GM12891 (cell line): ENCODE results near the gene C1orf50.

Experiments used
- DNase-seq: peaks from one replicate; pipeline ENCODE4 v3.0.0; 2011; ENCODE audit warnings: low spot score; ENCODE audit not compliant: insufficient read length
- FAIRE-seq: peaks from 2 replicates; lab custom pipeline; 2011; peaks lifted over from hg19 to GRCh38; lab: Jason Lieb, UNC
- PAX5 ChIP-seq: IDR thresholded peaks from 2 replicates; pipeline ENCODE4 v1.6.1; 2011; ENCODE audit warnings: low read length, moderate library complexity, mild to moderate bottlenecking; ENCODE audit not compliant: insufficient read depth, severe bottlenecking
- POLR2A ChIP-seq: IDR thresholded peaks from 2 replicates; pipeline ENCODE4 v1.6.1; 2011; ENCODE audit warnings: low read depth, low read length, control low read depth
- POLR2AphosphoS5 ChIP-seq: IDR thresholded peaks from 2 replicates; pipeline ENCODE4 v1.6.1; 2011; ENCODE audit warnings: low read depth, low read length, control low read depth
- POU2F2 ChIP-seq: IDR thresholded peaks from 2 replicates; pipeline ENCODE4 v1.6.1; 2011; ENCODE audit warnings: low read depth, mild to moderate bottlenecking, control low read depth, low read length, moderate library complexity
- SPI1 ChIP-seq: IDR thresholded peaks from 2 replicates; pipeline ENCODE4 v1.6.1; 2011; ENCODE audit warnings: low read depth, low read length, control low read depth
- TAF1 ChIP-seq: IDR thresholded peaks from 2 replicates; pipeline ENCODE4 v1.6.1; 2011; ENCODE audit warnings: low read depth, low read length, control low read depth

Gene C1orf50

DNA sequence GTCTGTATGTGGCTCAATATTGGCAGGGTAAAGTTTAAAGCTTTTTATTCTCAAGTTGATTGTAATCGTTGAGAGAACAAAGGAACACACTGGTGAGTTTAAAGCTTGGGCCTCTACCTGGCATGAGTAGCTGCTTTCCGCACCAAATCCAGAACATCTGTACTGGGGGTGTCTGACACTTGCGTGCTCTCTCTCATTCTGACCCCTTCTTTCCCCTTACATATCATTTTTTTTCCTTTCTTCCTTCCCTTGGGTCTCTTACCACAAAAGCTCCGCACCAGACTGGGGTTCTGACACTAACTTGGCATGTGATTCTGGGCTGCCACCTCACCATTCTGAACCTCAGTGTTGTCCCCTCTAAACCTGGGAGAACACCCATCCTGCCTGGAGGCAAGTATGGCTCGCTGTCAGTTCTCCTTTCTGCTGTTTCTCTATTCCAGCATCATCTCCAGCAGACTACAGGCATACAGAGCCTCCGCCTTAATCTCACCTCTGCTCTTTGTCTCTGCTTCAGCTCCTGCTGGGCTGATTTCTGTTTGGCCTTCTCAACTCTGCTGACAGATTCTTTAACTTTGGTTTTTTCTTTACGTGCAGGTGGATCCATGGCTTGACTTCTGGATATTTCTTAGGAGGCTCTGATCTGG, 49.0 kb downstream of the C1orf50 start:
- TF ChIP-seq TAF1 (0 out of 2 replicates have a peak, but pooled peaks have one; percentile 28), PAX5 (no peak), SPI1 (no peak), POLR2AphosphoS5 (no peak)
- FAIRE-seq, result no peak
- DNase-seq, result no peak

GRCh38 chr1:42816585-42817439, 49.8 kb downstream of the C1orf50 start, which contains the start of the genes ERMAP and SVBP:
Gene ERMAP, plus strand, starts transcription at chr1:42817122. Its CDS starts 13,327 bp downstream, at chr1:42830449.
Gene SVBP, minus strand, starts transcription at chr1:42817397. Its CDS starts 853 bp downstream, at chr1:42816544.
- DNase-seq (peak; percentile 87), FAIRE-seq (peak; percentile 89)
- TF ChIP-seq PAX5 (no peak), SPI1 (no peak), POU2F2 (no peak), TAF1 (0 out of 2 replicates have a peak, but pooled peaks have one; percentile 28), POLR2A (peak; percentile 57; the same call in 1 of the 2 replicates), POLR2AphosphoS5 (peak; percentile 78)

DNA sequence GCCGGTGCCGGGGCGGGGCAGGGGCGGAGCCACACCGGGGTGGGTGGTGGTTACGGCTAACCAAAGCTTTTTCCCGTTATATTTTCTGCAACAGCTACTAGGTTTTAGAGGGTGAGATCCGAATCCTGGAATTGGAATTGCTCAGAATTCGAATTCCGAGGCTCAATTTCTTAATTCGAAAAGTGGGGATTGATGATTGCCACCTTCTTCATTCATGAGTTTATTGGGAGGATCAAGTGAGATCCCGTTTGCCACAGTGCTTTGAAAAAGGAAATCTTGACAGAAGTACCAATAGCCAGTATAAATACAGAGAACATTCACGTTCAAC, 50.4 kb downstream of the C1orf50 start:
- no peak for DNase-seq
- no peak for FAIRE-seq
- TF ChIP-seq POLR2AphosphoS5 (no peak), SPI1 (no peak), POU2F2 (no peak), POLR2A (no peak), TAF1 (no peak), PAX5 (no peak)

GRCh38 chr1:42817976-42818375, 50.9 kb downstream of the C1orf50 start:
- TF ChIP-seq TAF1 (no peak), PAX5 (no peak), SPI1 (no peak), POU2F2 (no peak)
- no peak for FAIRE-seq

GRCh38 chr1:42820813-42821212, 53.8 kb downstream of the C1orf50 start:
- TF ChIP-seq TAF1 (no peak), SPI1 (no peak), POLR2AphosphoS5 (no peak), PAX5 (no peak), POU2F2 (no peak), POLR2A (no peak)
- FAIRE-seq (no peak), DNase-seq (no peak)

More at GRCh38 chr1:42817976-42818375, 50.9 kb downstream of the C1orf50 start:
- DNase-seq, result no peak

DNA sequence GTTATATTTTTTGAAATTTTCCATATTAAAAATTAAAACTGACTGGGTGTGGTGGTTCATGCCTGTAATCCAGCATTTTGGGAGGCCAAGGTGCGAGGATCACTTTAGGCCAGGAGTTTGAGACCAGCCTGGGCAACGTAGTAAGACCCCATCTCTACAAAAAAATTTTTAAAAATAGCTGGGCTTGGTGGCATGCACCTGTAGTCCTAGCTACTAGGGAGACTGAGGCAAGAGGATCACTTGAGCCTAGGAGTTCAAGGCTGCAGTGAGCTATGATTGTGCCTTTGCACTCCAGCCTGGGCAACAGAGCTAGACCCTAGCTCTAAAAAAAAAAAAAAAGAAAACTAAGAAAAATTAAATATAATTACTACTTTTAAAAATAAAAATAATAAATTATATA, 54.6 kb downstream of the C1orf50 start:
- no peak for FAIRE-seq
- no peak for DNase-seq
- TF ChIP-seq POU2F2 (no peak), TAF1 (no peak), POLR2A (no peak), POLR2AphosphoS5 (no peak), SPI1 (no peak), PAX5 (no peak)

GRCh38 chr1:42822800-42823392, 55.8 kb downstream of the C1orf50 start:
- TF ChIP-seq POU2F2 (no peak), POLR2A (no peak), SPI1 (no peak), PAX5 (no peak), TAF1 (no peak), POLR2AphosphoS5 (no peak)
- DNase-seq, result no peak
- FAIRE-seq, result no peak

- DNase-seq (no peak), FAIRE-seq (no peak)
These were observed 57.5 kb downstream of the C1orf50 start for GRCh38 chr1:42824481-42825035.

GRCh38 chr1:42825036-42825851, 58.2 kb downstream of the C1orf50 start:
- no peak for DNase-seq
- FAIRE-seq, result no peak
- TF ChIP-seq POU2F2 (no peak), POLR2AphosphoS5 (no peak), PAX5 (no peak)

More at GRCh38 chr1:42824481-42825035, 57.5 kb downstream of the C1orf50 start:
- TF ChIP-seq POU2F2 (no peak), POLR2A (no peak), POLR2AphosphoS5 (no peak), TAF1 (no peak), PAX5 (no peak), SPI1 (no peak)
